Esophagus (tissue), 2 donors: ENCODE results near the gene ALKBH7. TPM values are rescaled to one million over a fixed set of nuclear protein-coding genes. Genes with fewer than 3 reads are reported as not detected.
"Not testable (repeated sequence)": the region's sequence is repeated elsewhere in the genome, so short reads cannot be mapped to it uniquely, and the experiment has no call there.

ENCODE experiments used
- H3K27ac ChIP-seq, 2 donors: one replicate each; pipeline ENCODE4 v1.5.1; 2013; ENCODE audit warnings: low read depth in 2 of 2, mild to moderate bottlenecking in 2 of 2, inconsistent platforms in 1 of 2, low read length in 1 of 2, moderate library complexity in 1 of 2
- H3K27me3 ChIP-seq, 2 donors: one replicate each; pipeline ENCODE4 v1.6.1; 2013; ENCODE audit warnings: low read length in 2 of 2, control low read depth in 1 of 2, mild to moderate bottlenecking in 1 of 2; ENCODE audit not compliant: insufficient read depth in 2 of 2, control insufficient read depth in 1 of 2
- H3K36me3 ChIP-seq, 2 donors: one replicate each; pipeline ENCODE4 v1.6.1; 2013; ENCODE audit warnings: low read length in 1 of 2; ENCODE audit not compliant: control insufficient read depth in 2 of 2, insufficient read depth in 2 of 2
- H3K4me1 ChIP-seq, 2 donors: one replicate each; pipeline ENCODE4 v1.6.1; 2013; ENCODE audit warnings: low read length in 1 of 2; ENCODE audit not compliant: control insufficient read depth in 2 of 2, insufficient read depth in 2 of 2
- H3K4me3 ChIP-seq, 2 donors: one replicate each; pipeline ENCODE4 v1.5.1; 2013; ENCODE audit warnings: low read length in 2 of 2, mild to moderate bottlenecking in 2 of 2, low read depth in 1 of 2, moderate library complexity in 1 of 2
- H3K9me3 ChIP-seq, 2 donors: one replicate each; pipeline ENCODE4 v1.6.1; 2013; ENCODE audit warnings: mild to moderate bottlenecking in 2 of 2, low read depth in 1 of 2, low read length in 1 of 2, moderate library complexity in 1 of 2; ENCODE audit not compliant: control insufficient read depth in 2 of 2, insufficient read depth in 1 of 2
- WGBS, 2 donors: extraction: QIAGEN DNeasy Blood & Tissue Kit; methylation state at CpG; one replicate each; pipeline ENCODE4 v1.1.7; 2013; 5-methylcytosine and 5-hydroxymethylcytosine counted together
- polyA plus RNA-seq, 2 donors: library from polyadenylated mRNA; stranded (reverse); fragments of 200-250 nt; gene quantifications; one replicate each; pipeline ENCODE4 v1.2.3, GENCODE V29; 2013
- donor health status: healthy with polysubstance abuse.
- donor health status: Bipolar disorder and iron deficiency.

The ALKBH7 gene
- polyA plus RNA-seq, 2 donors, result 40.6 to 57.1 TPM

DNA sequence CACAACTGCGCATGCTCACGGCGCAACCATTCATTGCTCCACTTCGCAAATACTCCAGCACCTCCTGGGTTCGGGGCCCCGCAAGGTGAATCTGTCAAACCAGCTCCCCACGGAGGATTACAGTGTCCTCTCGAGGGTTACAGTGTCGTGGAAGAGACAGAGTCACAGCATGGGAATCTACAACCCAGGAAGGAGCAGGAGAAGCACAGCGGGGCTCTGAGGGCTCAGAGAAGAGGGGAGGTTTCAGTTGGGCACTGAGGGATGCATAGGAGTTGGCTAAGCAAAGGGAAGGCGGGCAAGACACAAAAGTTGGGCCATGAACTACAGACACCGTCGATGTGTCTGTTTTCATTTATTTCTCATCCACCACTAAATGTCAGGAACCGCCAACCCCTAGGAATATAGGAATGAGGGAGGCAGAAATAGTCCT is 21.4 kb downstream of the ALKBH7 start:
- H3K4me3 ChIP-seq, result peak overlapping the region; percentile 73 to 96
- no peaks in the 10 kb centered on the region for H3K27me3 ChIP-seq
- 28 to 29% methylated on average over 14 of the region's 14 CpGs for WGBS, 2 donors
- peaks cover 0 to 5% of the 10 kb centered on the region in 2 donors for H3K36me3 ChIP-seq
- H3K9me3 ChIP-seq, result no peaks in the 10 kb centered on the region
- peak overlapping the region; percentile 92 to 95 for H3K27ac ChIP-seq
- peaks cover 5 to 8% of the 10 kb centered on the region in 2 donors for H3K4me1 ChIP-seq

DNA sequence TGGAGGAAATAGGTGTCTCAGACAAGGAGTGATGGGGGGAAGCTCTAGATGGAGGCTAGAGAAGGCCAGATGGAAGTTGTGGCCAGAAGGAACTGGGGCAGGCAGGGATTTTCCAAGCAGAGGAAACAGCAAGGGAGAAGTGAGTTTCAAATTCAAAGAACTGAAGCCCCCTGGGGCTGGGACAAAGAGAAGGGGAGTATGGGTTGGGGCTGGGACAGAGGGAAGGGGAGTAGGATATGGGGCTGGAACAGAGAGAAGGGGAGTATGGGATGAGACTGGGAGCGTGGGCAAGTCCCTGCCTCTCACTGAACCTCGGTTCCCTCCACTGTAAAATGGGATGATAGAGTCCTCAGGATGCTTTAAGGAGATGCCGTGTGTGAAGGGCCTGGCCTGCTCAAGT is 22.2 kb downstream of the ALKBH7 start:
- WGBS, 2 donors, result 90 to 98% methylated on average over 3 of the region's 3 CpGs
- no peaks in the 10 kb centered on the region for H3K27me3 ChIP-seq

DNA sequence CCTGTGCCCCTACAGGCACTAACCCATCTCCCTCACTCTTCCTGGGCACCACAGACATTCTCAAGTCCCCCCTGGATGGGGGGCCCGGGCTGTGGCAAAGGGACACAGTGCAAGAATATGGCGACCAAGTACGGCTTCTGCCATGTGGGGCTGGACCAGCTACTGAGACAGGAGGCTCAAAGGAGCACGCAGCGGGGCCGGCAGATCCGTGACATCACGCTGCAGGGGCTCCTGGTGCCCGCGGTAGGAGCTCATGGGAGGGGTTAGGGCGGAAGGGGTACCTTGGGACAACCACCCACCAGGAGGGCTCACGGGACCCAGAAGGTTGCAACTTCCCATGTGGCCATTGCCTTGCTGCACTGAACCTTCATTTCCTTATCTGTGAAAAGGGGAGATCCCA is 23.7 kb downstream of the ALKBH7 start:
- no peaks in the 10 kb centered on the region for H3K36me3 ChIP-seq
- WGBS, 2 donors, result 93 to 94% methylated on average over 12 of the region's 12 CpGs

More for the DNA sequence above, 22.2 kb downstream of the ALKBH7 start:
- no peak overlapping the region for H3K4me3 ChIP-seq
- no peak overlapping the region for H3K27ac ChIP-seq
- no peaks in the 10 kb centered on the region for H3K36me3 ChIP-seq
- H3K4me1 ChIP-seq, result peaks cover 5 to 8% of the 10 kb centered on the region in 2 donors
- H3K9me3 ChIP-seq, result no peaks in the 10 kb centered on the region

DNA sequence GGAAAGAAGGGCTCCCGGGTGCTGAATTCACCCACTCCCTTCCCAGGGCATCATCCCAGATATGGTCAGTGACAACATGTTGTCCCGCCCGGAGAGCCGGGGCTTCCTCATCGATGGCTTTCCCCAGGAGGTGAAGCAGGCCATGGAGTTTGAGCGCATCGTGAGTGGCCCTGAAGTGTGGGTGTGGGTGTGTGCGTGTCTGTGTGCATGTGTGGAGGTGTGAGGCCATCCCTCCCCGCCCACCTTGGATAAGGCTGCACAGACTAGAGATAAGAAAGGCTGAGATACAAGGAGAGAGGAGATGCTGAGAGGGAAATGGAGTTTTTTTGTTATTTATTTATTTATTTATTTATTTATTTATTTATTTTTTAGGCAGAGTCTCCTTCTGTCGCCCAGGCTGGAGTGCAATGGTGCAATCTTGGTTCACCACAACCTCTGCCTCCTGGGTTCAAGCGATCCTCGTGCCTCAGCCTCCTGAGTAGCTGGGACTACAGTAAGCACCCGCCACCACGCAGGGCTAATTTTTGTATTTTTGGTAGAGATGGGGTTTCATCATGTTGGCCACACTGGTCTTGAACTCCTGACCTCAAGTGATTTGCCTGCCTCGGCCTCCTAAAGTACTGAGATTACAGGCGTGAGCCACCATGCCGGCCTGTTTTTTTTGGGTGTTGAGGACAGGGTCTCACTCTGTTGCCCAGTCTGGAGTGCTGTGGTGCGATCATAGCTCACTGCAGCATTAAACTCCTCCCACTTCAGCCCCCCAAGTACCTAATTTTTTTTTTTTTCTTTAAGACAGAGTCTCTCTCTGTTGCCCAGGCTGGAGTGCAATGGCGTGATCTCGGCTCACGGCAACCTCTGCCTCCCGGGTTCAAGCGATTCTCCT is 27.7 kb downstream of the ALKBH7 start:
- H3K4me1 ChIP-seq, H3K4me3 ChIP-seq, H3K36me3 ChIP-seq, H3K9me3 ChIP-seq, H3K27me3 ChIP-seq, H3K27ac ChIP-seq: not testable (repeated sequence)
- WGBS, 2 donors, result 87 to 93% methylated on average over 23 of the region's 23 CpGs

More for the DNA sequence above, 23.7 kb downstream of the ALKBH7 start:
- no peak overlapping the region for H3K27ac ChIP-seq
- no peaks in the 10 kb centered on the region for H3K27me3 ChIP-seq
- H3K4me3 ChIP-seq, result no peak overlapping the region
- H3K4me1 ChIP-seq, result peaks cover 5 to 8% of the 10 kb centered on the region in 2 donors
- no peaks in the 10 kb centered on the region for H3K9me3 ChIP-seq

DNA sequence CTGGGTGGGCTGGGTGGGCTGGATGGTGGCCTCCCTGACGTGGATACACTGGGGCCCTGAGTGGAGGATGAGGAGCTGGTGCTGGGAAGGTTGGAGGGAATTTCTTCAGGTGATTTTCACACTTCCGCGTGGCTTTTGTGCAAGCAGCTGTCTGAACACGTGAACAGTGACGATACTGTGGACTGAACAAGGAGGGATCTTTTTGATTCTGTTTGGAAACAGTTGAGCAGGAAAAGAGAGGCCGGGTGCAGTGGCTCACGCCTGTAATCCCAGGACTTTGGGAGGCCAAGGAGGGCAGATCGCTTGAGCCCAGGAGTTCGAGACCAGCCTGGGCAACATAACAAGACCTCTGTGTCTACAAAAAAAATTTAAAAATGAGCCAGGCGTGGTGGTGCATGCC is 29.5 kb downstream of the ALKBH7 start:
- no peak overlapping the region for H3K27ac ChIP-seq
- H3K4me1 ChIP-seq, result no peaks in the 10 kb centered on the region
- 76 to 82% methylated on average over 10 of the region's 10 CpGs for WGBS, 2 donors
- H3K9me3 ChIP-seq, result no peaks in the 10 kb centered on the region
- H3K4me3 ChIP-seq, result no peak overlapping the region
- no peaks in the 10 kb centered on the region for H3K27me3 ChIP-seq
- H3K36me3 ChIP-seq, result no peaks in the 10 kb centered on the region

DNA sequence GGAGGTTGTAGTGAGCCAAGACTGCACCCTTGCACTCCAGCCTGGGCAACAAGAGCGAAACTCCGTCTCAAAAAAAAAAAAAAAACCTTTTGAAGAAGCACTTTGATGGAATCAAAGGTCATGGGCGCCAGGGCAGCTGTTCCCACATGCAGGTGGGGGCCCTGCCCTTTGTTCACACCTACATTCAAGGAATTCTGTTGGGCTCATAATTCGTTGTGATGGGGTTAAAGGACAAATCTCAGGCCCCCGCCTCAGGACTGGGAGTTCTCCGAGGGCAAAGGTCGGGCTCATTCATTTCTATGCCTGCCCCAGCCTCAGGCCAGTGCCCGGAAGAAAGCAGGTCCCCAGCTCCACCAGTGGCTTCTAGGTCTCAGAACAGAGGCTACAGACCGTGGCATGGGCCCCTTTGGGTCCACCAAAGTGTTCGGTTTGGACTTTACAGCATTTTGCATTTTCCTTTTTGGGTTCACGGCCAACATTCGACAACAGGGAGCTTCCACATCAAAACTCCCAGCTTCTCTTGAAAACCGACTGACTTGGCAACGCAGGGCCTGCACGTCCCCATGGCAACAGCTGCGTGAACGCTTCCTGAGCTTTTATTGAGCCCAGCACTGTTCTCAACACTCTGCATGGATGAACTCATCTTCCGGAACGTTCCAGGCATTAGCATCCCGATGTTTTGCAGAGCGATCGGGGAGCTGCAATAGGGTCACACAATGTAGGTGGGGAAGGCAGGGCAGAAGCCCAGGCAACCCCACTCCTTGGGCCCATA is 30.4 kb downstream of the ALKBH7 start:
- Histone ChIP-seq H3K4me3 (no peak overlapping the region), H3K27me3 (no peaks in the 10 kb centered on the region), H3K9me3 (no peaks in the 10 kb centered on the region), H3K4me1 (no peaks in the 10 kb centered on the region), H3K36me3 (no peaks in the 10 kb centered on the region), H3K27ac (no peak overlapping the region)
- 48 to 57% methylated on average over 22 of the region's 22 CpGs for whole genome bisulfite sequencing, 2 donors

DNA sequence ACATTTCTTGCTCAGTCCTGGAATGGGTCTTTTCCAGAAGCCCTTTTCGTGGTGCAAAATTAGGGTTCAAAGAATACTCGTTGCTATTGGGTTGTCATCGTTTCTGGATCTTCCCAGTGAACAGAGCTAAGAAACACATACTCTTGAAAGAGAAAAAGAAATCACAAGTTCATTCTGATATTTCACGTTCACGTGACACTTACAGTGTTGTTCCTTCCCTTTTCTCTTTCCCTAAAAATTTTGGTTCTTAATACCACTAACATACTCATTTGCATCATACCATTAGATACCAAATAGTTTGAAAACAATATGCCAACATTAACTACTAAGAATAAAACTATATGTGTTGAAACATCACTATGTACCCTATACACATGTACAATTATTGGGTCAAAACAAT is 33.8 kb downstream of the ALKBH7 start:
- H3K27ac ChIP-seq, result no peak overlapping the region
- H3K9me3 ChIP-seq, result no peaks in the 10 kb centered on the region
- no peak overlapping the region for H3K4me3 ChIP-seq
- no peaks in the 10 kb centered on the region for H3K4me1 ChIP-seq
- no peaks in the 10 kb centered on the region for H3K27me3 ChIP-seq
- H3K36me3 ChIP-seq, result no peaks in the 10 kb centered on the region
- WGBS, 2 donors, result 80 to 81% methylated on average over 5 of the region's 5 CpGs

DNA sequence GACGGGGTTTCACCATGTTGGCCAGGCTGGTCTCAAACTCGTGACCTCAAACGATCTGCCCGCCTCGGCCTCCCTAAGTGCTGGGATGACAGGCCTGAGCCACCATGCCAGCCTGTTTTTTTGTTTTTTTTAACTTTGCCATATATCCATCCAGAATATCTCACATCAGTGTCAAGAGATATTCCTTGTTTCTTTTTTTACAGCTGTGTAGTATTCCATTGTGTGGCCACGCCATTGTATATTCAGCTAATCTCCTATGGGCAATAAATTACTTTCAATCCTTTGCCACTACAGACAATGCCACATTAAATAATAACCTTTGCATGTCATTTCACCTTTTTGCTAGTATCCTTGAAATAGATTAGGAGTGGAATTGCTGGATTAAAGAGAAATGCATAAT is 36.8 kb downstream of the ALKBH7 start:
- H3K4me3 ChIP-seq, result no peak overlapping the region
- peaks cover 0 to 3% of the 10 kb centered on the region in 2 donors for H3K36me3 ChIP-seq
- H3K9me3 ChIP-seq, result no peaks in the 10 kb centered on the region
- peaks cover 0 to 2% of the 10 kb centered on the region in 2 donors for H3K4me1 ChIP-seq
- WGBS, 2 donors, result 88 to 89% methylated on average over 6 of the region's 6 CpGs
- no peaks in the 10 kb centered on the region for H3K27me3 ChIP-seq
- no peak overlapping the region for H3K27ac ChIP-seq

DNA sequence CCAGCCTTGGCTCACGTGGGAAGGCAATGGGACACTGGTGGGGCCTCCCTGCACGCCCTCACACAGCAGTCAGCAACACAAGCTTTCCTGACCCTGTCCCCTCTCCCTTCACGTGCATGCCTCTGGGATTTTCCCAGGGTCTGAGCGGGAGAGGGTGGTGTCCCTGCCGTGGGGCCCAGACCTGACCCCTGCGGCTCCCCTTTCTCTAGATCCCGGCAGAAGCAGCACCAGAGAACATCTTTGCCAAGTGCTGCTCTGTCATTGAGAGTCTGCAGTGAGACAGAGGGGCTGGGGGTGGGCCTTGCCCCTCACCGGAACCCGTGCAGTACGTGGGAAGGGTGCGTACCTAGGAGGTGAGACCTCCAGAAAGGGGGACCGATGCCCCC is 39.5 kb downstream of the ALKBH7 start:
- 62 to 71% methylated on average over 12 of the region's 12 CpGs for WGBS, 2 donors
- Histone ChIP-seq H3K4me1 (peaks cover 0 to 2% of the 10 kb centered on the region in 2 donors), H3K27ac (no peak overlapping the region), H3K36me3 (peaks cover 18 to 27% of the 10 kb centered on the region in 2 donors), H3K9me3 (no peaks in the 10 kb centered on the region), H3K27me3 (no peaks in the 10 kb centered on the region), H3K4me3 (no peak overlapping the region)
